NCI-H748 treated with DMSO at 0.1 percent for 48 hours (cell line): ENCODE data around the gene TMEM174.
"Not testable (repeated sequence)": the region's sequence is repeated elsewhere in the genome, so short reads cannot be mapped to it uniquely, and the experiment has no call there.

Experiments used
- DNase-seq: peaks from one replicate; lab custom pipeline; 2025; lab: John Stamatoyannopoulos, UW

Gene TMEM174

GRCh38 chr5:73196201-73196600 lies 23.2 kb downstream of the TMEM174 start:
- no peak for DNase-seq

- no peak for DNase-seq
Observed at GRCh38 chr5:73197637-73198257, 24.8 kb downstream of the TMEM174 start.

GRCh38 chr5:73198833-73199592 lies 26.0 kb downstream of the TMEM174 start:
- DNase-seq, result no peak

DNA sequence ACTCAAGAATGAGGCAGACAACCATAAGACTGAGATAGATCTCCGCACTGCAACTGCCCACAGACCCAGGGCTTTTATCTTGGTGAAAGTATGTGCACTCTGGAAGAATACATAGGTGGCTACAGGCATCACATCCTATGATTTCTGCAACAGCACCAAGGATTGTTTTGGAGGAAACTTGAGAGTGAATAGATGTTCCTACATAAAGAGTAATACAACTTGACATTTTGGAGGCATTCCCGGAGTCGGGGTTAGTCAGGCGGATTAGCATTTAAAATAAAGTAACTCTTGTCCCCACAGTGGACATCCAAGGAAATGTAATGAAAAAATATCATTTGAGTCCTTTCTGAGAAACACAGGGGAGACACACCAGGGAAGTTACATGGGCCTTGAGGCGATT lies 26.7 kb downstream of the TMEM174 start:
- no peak for DNase-seq

DNA sequence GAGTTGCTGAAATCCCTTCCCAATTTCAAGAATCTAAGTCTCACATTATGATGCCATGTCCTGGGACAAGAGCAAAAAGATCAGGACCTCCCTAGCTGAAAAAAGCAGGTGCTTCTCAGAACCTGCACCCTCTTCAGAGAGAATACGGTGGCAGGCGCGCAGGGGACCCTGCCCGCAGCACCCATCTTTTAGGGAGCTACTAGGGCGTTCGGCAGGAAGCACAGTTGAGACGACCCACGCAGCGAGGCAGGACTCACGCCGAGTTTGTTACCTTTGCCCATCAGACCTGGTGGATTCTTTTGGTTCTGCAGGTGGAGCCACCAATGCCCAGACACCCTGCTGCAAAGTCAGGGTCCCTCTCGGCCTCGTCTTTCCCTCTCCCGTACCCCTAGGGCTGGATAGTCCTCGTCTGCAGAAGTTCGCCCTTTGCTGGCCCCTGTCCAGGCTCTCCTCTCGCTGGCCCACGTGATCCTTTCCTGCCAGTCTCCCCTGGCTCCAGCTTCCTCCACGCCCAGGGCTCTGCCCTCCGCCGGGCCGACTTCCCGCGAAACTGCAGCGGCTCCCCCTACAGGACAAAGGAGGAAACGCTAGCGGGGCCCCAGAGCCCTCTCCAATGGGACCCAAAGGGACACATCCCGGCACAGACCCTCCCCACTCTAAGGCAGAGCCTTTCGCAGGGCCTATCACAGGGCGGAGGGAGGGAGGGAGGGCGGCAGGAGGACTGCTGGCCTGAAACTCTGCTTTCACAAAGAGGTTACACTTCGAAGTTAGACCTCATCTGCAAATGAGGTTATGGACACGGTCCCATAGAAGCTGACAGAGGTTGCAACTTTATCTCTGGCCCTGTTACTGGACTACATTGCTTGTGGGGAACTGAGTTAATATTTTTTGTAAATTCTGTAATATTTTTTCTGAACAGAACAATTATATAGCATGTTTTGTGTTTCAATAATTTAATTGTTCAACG lies 28.8 kb downstream of the TMEM174 start:
- no peak for DNase-seq

- DNase-seq, result peak; percentile 97
Observed at GRCh38 chr5:73204332-73204731, 31.3 kb downstream of the TMEM174 start.

DNA sequence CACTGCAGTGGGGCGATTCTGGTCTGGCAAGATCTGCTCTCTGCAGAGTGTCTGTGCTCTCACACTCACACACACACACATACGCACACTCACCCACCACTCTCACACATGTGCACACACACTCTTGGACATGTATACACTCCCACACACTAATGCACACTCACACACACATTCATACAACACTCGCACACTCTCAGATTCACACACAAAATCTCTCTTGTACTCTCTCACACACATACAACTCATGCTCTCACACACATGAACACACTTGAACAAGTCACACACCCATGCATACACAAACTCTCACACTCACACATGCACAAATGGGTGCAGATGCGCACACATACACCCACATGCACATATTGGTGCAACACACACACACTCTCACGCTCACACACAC lies 31.7 kb downstream of the TMEM174 start:
- DNase-seq, result no peak

- no peak for DNase-seq
Observed at GRCh38 chr5:73205305-73205704, 32.3 kb downstream of the TMEM174 start.

DNA sequence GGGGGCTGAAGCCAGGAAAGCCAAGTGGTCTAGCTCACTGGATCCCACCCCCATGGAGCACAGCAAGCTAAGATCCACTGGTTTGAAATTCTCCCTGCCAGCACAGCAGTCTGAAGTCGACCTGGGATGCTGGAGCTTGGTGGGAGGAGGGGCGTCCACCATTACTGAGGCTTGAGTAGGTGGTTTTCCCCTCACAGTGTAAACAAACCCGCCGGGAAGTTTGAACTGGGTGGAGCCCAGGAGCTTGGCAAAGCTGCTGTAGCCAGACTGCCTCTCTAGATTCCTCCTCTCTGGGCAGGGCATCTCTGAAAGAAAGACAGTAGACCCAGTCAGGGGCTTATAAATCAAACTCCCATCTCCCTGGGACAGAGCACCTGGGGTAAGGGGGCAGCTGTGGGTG lies 34.2 kb downstream of the TMEM174 start:
- DNase-seq, result not testable (repeated sequence)

DNA sequence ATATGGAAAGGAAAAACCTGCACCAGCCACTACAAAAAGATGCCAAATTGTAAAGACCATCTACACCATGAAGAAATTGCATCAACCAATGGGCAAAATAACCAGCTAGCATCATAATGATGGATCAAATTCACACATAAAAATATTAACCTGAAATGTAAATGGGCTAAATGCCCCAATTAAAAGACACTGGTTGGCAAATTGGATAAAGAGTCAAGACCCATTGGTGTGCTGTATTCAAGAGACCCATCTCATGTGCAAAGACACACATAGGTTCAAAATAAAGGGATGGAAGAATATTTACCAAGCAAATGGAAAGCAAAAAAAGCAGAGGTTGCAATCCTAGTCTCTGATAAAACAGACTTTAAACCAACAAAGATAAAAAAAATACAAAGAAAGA lies 36.1 kb downstream of the TMEM174 start:
- not testable (repeated sequence) for DNase-seq

DNA sequence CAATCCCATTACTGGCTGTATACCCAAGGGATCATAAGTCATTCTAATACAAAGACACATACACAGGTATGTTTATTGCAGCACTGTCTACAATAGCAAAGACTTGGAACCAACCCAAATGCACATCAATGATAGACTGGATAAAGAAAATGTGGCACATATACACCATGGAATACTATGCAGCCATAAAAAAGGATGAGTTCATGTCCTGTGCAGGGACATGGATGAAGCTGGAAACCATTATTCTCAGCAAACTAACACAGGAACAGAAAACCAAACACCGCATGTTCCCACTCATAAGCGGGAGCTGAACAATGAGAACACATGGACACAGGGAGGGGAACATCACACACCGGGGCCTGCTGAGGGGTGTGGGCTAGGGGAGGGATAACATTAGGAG lies 39.7 kb downstream of the TMEM174 start:
- not testable (repeated sequence) for DNase-seq

GRCh38 chr5:73213566-73213998 lies 40.6 kb downstream of the TMEM174 start:
- no peak for DNase-seq

DNA sequence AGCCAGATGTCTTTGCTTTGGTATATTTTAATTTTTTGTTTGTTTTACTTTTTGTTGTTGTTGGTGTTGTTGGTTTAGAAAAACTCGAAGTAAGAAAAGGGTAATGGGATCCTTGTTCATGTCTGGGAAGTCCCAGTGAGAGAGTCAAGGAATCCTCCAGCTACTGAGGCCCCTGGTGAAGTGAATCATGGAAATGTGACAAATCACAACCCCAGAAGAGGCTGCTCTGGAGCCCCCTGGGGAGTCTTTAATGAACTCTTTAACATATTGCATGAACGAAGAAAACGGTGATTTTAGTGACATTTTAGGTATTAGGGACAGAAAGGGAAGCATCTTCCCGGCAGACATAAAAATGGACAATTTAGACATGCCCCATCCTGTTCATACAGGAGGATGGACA lies 41.3 kb downstream of the TMEM174 start:
- no peak for DNase-seq

DNA sequence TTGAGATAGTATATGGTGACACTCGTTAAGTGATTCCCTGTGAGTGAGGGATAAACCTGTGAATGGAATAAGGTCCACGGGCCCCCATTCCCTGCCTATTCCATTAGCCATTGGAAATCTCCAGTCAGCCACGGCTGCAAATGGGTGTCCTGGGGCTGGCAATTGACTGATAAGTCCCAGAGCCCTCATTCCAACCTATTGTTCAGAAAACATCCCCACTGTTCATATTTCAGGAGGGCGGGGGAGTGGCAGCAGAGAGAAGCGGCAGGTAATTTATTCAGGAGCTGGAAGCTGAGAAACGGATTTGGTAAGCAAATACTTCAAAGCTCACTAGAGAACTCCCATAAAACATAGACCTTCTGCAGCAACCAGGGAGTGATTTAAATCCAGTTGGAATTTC lies 42.0 kb downstream of the TMEM174 start:
- peak; percentile 76 for DNase-seq

DNA sequence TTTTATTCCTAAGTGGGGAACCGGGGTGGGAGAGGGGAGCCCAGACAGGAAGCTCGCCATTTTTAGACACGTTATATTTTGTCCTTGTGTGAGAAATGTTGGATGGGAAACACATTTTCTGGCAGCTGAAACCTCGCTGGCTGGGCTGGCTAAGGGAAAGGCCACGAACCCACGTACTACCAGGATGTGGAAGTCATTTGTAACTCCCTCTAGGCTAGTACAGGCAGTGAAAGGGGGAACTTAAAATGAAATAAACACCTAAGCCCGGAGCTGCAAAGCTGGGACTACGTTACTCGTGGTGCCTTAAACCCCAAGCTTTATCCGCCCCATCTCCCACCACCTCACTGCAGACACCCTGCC lies 42.5 kb downstream of the TMEM174 start:
- DNase-seq, result peak; percentile 40

GRCh38 chr5:73215891-73216610 lies 43.1 kb downstream of the TMEM174 start:
- peak; percentile 69 for DNase-seq

DNA sequence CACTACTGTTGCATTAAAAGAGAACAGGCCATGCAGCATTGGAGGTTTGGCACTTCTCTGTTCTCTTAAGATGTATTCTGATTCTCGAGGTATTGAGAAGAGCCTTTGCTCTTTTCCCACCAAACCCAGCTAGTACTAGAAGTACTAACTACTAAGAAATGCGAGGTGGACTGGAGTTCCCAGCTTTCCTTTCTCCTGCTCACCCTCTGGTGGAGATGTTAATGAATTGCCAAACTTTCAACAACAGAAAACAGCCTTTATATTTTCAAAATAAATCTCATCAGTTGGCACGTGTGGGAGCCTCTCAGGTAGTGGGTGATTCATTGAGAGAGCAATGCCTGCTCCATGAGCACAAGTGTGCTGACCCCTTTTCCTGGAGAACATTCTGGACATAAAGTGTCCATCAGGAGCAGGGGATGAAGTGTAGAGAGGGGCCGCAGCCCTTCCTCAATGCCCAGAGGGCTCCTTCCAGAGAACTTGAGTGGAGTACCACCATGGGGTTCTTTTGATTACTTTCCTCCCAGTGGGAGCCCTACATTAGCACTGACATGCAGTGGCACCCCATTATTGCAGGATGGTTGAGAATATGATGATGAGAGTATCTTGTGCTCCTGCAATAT lies 45.7 kb downstream of the TMEM174 start:
- peak; percentile 4 for DNase-seq

DNA sequence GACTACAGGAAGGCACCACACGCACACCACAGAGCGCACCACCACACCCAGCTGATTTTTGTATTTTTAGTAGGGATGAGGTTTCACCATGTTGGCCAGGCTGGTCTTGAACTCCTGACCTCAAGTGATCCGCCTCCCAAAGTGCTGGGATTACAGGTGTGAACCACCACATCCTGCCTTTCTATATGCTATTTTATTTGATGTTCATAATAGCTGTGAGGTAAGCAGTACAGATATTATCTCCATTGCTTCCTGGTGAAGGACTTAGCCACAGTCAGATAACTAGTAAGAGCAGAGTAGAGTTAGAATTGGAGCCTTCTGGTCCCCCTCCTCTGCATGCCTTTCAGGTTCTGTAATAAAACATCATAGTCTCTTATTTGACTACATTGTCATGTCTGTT lies 46.3 kb downstream of the TMEM174 start:
- not testable (repeated sequence) for DNase-seq

GRCh38 chr5:73221161-73221560 lies 48.2 kb downstream of the TMEM174 start:
- no peak for DNase-seq

DNA sequence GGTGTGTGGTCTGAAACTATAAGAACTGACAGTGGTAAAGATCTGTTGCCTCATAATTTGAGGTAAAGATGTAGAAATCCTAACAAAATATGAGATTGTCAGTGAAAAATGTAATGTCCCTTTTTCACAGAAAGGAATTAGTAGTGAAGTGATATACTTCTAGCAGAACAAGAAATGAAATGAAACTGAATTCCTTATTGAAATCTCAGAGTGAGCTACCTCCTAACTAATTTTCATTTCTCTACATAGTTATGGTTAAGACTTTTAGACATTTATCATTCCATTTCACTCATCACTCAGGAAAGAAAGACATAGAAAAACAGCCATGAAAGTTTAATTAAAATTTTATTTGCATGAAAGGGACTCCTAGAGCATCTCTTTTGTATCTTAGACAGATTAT lies 48.7 kb downstream of the TMEM174 start:
- no peak for DNase-seq

GRCh38 chr5:73222173-73222572 lies 49.2 kb downstream of the TMEM174 start:
- DNase-seq, result peak; percentile 25
